Ishikawa (cell line): ENCODE results near the gene CPEB4.

Source experiments
- CEBPB ChIP-seq: IDR thresholded peaks from 2 replicates; pipeline ENCODE4 v1.6.1; 2012
- TAF1 ChIP-seq: IDR thresholded peaks from 2 replicates; pipeline ENCODE4 v1.6.1; 2012; ENCODE audit warnings: low read depth, mild to moderate bottlenecking

DNA sequence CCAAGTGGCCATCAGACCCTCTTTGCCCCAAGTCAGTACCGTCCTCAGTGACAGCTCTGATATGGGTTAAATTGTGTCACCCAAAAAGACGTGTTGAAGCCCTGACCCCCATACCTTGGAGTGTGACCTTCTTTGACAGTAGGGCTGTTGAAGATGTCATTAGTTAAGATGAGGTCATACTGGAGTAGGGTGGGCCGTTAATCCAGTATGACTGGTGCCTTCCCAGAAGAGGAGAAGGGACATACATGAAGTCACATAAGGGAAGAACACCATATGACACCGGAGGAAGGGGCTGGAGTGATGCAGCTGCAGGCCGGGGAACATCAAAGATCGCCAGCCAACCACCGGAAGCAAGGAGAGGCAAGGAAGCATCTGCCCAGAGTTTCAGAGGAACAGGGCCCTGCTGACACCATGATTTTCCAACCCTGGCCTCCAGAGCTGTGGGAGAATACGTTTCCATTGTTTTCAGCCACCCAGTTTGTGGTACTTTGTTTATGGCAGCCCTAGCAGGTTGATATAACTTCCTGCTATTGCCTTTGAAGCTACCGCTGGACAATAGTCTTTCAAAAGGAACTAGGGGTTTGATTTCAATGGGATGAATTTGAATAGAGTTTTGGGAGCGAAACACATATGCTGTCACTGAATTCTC, 36.4 kb upstream of the CPEB4 start:
- TF ChIP-seq CEBPB, result no peak
- no peak for TF ChIP-seq TAF1
